NCI-H2107 treated with DMSO at 0.1 percent for 48 hours (cell line): ENCODE data around the gene LUM.
"Not testable (repeated sequence)": the region's sequence is repeated elsewhere in the genome, so short reads cannot be mapped to it uniquely, and the experiment has no call there.

Experiments
- DNase-seq: peaks from one replicate; lab custom pipeline; 2025; ENCODE audit not compliant: unreplicated experiment; lab: John Stamatoyannopoulos, UW

Gene LUM

DNA sequence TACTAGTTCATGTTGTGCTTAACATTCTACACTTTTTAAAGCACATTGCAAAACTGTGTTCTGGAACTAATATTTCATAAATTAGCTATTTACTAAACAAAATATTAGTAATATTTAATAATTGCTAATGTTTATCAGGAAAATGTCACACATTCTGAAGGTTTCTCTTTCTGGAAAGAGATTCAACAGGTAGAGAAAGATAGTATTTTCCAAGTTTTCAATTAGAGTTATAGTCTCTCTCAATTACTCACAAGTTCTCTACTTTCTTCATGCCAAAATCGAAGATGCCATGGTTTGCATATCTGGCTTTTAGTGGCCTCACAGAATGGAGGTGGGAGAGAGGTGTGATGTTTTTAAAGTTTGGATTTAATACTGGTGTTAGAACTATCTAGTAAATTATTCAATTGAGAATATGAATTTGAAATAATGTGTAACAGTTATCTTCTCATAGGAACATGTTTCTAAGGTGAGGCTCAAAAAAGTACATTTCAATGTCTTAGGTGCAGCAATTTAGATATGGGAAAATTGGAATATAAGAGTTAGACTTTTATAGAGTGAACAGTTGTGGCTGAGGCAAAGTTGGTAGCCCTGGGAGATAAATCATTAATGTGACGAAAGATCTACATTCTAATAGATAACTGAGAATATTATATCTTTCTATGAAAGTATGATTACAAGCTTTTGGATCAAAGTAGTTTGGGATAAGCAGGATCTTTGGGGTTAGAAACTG, 1.5 kb downstream of the LUM start:
- DNase-seq, result no peak

DNA sequence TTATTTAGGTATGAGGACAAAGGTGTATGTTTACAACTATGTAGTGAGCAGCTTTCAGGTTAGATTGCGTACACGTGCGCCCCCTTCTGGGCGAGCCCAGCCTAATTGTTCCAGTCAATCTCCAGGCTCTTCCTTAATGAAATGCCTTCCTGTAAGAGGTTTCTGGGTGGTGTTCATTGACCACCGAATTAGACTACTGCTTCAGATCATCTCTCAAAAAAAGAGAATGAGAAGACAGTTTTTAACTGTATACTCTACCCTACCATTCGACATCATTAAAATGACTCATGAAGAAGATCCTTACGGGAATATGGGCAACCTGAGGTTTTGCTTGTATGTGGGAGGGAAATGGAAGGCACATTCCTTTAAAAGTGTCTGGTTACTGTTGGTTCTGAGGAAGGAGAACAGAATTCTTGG, 2.1 kb downstream of the LUM start:
- peak; percentile 40 for DNase-seq

GRCh38 chr12:91108196-91108755, 3.0 kb downstream of the LUM start:
- DNase-seq, result no peak

DNA sequence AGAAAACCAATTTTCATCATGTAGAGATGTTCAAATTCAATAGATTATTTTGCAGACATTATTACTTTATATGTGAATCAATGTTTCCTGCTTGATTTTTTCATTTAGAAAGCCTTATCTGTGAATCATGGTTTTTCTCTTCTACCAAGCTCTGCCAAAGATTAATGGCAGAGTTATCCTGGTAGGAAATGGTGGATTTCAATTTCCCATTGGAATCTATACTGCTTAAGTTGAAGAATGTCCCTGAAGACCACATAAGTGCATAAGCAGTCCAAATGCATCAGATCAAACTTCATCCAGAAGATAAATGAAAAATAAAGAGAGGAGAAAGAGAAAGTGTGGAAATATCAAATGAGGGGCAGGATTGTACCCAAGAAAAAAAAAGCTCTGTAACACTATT, 5.0 kb downstream of the LUM start:
- no peak for DNase-seq

DNA sequence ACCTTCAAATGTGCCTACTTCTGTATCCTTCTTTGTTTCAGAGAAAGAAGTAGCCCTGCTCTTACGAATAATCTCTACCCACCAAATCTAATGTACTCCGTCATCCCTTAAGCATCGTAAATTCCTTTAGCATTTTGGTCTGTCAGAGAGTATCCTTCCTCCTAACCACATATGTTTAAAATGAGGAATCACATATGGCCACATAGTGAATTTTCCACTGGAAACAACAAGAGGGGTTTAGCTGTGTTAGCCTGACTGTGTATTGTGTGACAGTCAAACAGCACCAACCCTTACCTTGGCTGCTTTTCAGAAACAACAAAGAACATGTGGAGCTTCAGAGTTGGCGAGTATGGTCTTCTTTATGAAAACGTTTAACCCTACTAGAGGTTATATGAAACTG, 5.5 kb downstream of the LUM start:
- no peak for DNase-seq

GRCh38 chr12:91104812-91105466, 6.4 kb downstream of the LUM start:
- DNase-seq, result no peak

DNA sequence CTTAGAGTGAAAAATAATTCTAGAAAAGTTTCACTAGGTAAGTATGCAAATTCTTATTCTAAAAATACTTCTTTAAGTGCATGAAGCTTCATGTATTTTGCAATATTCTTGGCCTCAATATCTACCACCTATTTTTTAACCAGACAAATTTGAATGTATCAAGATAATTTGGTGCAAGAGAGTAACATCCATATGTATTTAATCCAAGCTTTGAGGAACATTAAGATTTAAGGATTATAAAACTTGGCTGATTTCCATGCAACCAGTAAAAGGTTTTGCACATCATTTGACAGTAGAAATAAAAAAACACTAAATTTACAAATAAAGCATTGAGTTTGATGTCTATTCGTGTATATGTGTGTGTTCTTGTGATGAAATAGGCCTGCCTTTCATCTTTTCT, 7.7 kb downstream of the LUM start:
- DNase-seq, result no peak

GRCh38 chr12:91103101-91103500, 8.2 kb downstream of the LUM start:
- no peak for DNase-seq

- DNase-seq, result no peak
Observed at GRCh38 chr12:91100906-91101305, 10.4 kb downstream of the LUM start.

- DNase-seq, result no peak
Observed at GRCh38 chr12:91099836-91100235, 11.5 kb downstream of the LUM start.

- no peak for DNase-seq
Observed at GRCh38 chr12:91099341-91099740, 12.0 kb downstream of the LUM start.

- DNase-seq, result no peak
Observed at GRCh38 chr12:91098941-91099340, 12.4 kb downstream of the LUM start.

DNA sequence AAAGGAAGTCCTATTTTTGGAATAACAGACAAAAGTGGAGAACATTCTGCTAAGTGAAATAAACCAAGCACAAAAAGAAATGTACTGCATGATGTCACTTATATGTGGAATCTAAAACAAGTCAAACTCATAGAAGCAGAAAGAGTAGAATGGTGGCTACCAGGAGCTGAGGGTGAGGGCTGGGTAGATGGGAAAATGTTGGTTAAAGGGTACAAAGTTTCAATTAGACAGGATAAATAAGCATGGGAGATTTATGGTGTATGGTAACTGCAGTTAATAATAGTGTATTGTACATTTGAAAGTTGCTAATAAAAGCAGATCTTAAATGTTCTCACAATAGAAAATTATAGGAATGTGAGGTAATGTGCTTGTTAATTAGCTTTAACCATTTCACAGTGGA, 12.8 kb downstream of the LUM start:
- no peak for DNase-seq

DNA sequence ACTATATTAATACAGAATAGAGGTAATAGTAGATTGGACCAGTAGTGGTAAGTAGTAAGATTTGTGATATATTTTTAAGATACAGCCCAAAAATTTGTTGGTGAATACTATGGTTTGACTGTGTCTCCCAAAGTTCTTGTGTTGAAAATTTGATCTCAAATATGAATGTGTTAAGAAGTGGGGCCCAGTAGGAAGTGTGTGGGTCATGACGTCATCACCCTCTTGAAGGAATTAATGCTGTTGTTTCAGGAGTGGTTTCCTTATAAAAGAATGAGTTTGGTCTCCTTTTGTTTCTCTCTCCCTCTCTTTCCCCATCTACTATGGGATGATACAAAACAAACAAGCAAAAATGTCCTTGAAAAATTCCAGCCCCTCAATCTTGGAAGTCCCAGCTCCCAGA, 16.3 kb downstream of the LUM start:
- no peak for DNase-seq

DNA sequence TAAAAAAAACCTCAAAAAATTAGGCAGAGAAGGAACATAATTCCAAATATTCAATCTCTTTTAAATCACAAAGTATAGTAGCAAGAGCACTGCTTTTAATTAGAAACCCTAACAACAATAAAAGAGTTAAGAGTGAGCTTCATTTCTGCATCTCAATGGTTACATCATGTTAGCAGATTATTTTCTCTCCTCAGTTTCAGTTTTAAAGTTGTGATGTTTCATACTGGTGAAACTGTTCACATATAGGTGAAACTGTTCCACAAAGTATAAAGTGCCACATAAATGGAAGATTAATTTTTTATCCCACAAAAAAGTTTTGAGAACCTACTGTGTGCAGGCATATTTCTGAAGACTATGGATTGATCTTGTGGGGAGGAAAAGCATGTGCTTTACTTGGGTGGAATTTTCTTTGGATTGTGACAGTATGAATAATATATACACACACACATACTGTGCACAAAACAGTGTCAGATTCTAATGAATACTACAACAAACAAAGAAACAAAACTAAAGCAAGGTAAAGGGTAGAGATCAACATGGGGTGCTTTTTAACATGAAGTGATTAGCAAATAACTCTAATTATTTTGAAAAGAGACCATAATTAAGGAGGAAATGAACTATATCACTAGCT, 17.1 kb downstream of the LUM start:
- no peak for DNase-seq

- DNase-seq, result no peak
Observed at GRCh38 chr12:91093341-91093740, 18.0 kb downstream of the LUM start.

GRCh38 chr12:91091916-91092715, 19.2 kb downstream of the LUM start:
- DNase-seq, result no peak

DNA sequence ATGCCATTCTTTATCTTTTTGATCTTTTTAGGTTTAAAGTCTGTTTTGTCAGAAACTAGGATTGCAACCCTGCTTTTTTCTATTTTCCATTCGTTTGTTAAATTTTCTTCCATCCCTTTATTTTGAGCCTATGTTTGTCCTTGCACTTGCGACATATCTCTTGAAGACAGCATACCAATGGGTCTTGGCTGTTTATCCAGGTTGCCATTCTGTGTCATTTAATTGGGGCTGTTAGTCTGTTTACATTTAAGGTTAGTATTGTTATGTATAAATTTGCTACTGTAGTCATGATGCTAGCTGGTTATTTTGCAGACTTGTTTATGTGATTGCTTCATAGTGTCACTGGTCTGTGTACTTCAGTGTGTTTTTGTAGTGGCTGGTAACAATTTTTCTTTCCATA, 21.3 kb downstream of the LUM start:
- DNase-seq, result not testable (repeated sequence)

DNA sequence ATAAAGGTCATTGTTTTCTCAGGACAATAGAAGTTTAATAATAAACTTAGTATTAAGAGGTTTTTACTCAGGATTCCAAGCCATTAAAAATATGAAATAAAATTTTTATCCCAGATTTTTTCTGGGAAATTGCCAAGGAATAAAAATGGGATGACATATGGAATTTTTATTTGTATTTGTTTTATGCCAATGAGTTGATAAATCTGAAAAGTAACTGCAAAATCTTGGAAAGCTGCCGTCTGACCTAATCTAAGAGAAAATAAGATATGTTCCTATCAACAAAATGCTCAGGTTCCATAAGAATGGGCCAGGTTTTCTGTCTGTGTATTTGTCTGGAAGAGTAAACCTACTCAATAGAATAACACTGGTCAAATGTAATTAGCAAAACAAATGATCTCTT, 31.3 kb downstream of the LUM start:
- no peak for DNase-seq

- DNase-seq, result no peak
Observed at GRCh38 chr12:91078501-91078900, 32.8 kb downstream of the LUM start.

GRCh38 chr12:91077228-91077954, 33.9 kb downstream of the LUM start:
- no peak for DNase-seq
